ENCODE measurements around the gene TEX261.
"Not testable (repeated sequence)": the region's sequence is repeated elsewhere in the genome, so short reads cannot be mapped to it uniquely, and the experiment has no call there.

Gene TEX261

GRCh38 chr2:70999931-71000330, 5.3 kb upstream of the TEX261 start:
- DNase-seq = not testable (repeated sequence)

DNA sequence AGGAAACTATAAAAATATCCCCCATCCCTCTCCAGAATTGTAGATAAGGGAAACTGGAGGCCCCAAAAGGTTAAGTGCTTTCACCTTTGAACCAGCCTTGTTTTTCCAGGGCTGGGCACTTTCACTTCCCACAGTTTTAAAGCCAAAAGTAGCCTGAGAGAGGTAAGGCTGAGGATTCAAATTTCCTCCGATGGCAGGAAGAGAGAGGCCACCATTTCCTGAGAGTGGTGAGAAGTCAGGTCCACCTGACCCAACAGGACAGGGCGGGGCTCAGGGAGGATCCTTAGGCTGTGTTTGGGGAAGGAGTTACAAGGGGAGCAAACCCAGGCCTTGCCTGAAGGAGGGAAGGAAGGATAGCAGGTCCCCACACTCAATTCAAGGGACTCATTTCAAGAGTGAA, 4.7 kb upstream of the TEX261 start:
- DNase-seq = no peak

DNA sequence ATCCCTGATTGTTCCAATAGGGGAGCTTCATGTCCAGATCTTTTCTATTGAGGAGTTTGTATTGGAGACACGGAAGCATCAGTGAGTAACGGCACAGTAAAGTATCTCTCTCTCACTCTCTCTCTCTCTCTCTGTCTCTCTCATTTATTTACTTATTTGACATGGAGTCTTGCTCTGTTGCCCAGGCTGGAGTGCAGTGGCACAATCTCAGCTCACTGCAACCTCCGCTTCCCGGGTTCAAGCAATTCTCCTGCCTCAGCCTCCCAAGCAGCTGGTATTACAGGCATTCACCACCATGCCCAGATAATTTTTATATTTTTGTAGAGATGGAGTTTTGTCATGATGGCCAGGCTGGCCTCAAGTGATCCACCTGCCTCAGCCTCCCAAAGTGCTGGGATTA, 4.2 kb upstream of the TEX261 start:
- DNase-seq = not testable (repeated sequence)

DNA sequence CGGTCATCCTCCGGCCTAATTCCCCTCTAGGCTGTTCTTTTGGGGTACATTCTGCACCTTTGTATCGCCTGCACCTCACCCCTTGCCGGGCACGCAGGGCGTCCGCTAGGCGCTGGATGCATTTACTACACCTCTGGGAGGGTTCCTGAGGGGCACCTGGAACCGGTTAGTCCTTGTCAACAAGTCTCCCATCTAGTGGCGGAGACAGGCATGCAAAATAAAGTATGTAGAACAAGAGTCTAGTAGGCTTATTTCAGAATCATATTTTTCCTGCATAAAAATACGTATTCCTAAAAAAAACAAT, 705 bp upstream of the TEX261 start:
- peak; percentile 80 for DNase-seq

GRCh38 chr2:70994009-70994698, 519 bp downstream of the TEX261 start:
- DNase-seq = peak; percentile 34

DNA sequence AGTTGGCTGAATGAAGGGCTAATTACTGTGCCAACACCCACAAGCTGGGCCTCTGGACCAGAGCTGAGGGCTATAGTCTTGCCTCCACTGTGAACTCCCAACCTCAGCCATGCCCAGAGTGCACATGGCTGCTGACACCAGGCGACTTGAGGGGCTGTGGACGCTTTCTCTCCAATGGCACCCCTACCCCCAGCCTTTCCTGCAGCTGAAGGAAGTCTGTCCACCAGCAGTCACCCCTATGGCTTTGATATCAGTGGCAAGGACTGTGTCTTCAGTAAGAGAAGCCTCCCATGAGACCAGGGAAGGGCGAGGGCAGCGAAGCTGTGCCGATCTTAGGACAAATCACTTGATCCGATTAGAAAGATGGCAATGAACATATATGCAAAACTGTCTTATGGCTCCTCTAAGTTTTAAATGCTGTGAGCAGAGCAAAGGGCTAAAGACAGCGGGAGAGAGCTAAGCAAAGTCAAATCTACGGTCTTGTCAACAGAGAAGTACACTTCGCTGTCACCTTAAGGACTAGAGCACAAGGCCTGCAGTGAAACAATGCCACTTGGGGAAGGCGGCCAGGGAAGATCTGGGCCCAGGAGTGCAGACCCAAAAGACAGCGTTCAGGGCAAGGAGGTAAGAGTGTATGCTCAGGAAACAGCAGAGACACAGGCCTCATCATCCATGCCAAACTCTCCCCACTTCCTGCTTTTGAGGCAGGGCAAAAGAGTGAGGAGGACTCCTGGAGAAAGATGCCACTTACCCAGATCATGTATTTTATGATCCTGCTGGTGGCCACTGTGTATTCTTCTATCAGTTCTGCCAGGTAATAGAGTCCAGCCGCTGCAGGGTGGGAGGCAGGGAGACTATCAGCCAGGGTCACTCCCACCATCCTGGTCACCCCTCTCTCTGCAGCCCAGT, 1.5 kb downstream of the TEX261 start:
- DNase-seq = peak; percentile 58

- DNase-seq = no peak
These were observed 2.9 kb downstream of the TEX261 start for GRCh38 chr2:70991742-70992141.

GRCh38 chr2:70991142-70991541, 3.5 kb downstream of the TEX261 start:
- DNase-seq = no peak

GRCh38 chr2:70990216-70990615, 4.5 kb downstream of the TEX261 start:
- no peak for DNase-seq

GRCh38 chr2:70988726-70989648, 5.7 kb downstream of the TEX261 start:
- no peak for DNase-seq

GRCh38 chr2:70988151-70988550, 6.5 kb downstream of the TEX261 start:
- no peak for DNase-seq

DNA sequence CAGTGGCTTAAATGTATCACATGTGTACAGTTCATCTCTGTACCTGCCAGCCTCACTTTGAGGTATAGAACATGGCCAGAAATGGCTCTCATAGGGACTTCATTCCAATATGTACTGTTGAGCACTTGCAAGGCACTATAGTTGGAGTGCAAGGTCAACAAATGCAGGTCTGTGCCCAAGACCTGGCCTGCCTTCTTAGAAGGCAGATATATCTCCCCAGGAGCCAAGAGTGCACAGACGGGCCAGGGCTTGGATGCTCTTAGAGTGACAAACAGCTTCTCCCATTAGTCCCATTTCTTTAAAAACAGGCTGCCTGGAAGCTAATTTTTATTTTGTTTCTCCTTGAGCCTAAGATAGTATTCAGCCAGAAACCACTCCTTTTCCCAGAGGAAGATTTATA, 7.3 kb downstream of the TEX261 start:
- no peak for DNase-seq

DNA sequence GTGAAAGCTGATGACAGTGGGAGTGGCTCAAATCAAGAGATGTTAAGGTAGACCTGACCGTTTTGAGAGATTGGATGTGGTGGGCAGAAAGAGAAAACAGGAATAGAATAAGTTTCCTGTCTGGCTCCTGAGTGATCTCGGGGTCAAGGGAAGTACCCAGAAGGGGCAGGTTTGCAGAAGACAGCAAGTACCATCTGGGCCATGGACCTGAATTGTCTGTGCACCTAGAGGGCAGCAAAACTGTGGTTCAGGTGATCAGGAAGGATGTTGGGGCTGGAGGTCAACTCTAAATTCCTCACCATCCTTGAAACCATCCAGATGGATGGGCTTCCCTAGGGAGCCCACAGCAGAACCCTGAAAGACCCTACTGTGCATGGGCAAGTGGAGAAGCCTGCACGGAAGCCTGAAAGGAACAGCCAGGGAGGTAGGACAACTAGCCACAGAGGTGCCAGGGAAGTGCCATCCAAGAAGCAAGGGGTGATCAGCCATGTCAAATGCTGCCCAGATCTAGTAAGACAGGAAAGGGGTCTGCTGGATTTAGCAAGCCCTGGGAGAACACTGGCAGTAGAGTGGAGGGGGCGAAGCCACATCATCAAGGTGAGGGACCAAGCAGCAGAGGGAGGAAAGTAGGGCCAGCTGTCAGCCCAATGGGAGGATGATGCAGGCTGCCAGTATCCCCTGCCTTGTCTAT, 8.0 kb downstream of the TEX261 start:
- no peak for DNase-seq

DNA sequence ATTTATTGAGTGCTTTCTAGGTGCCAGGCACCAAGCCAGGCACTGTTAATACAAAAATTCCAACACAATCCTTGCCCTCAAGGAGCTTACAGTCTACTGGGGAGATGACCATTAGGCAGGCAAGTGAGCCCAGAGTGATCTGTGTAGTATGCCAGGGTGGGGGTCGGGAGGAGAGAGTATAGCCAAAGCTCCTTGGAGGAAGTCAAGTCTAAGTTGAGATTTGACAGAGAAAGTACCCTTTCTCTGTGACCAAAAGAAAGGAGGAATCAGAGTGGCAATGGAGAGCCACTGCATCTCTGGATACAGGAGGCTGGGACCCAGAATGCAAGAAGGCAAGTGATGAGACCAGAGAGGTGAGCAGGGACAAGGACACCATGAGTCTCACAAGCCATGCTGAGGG, 8.7 kb downstream of the TEX261 start:
- DNase-seq = no peak

DNA sequence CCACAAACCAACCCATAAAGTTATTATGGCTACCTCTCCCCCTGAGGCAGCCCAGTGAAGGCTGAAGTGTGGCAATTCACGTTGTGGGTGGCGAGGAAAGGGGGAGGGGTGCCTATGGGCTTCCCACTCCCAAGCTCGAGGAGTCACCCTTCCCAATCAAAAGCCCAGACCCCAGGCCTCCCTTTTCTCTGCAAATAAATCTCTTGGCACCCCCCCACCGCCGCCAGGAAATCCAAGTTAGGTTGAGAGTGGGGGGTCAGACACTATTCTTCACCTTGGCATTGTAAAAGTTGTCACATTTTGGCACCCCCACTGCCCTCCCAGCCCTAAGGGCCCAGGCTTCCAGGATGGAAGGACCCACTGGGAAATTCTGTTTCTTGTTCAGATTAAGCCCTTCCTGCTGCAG, 9.4 kb downstream of the TEX261 start:
- DNase-seq = no peak

GRCh38 chr2:70984576-70985282, 9.9 kb downstream of the TEX261 start:
- DNase-seq = peak; percentile 89

GRCh38 chr2:70984228-70984575, 10.5 kb downstream of the TEX261 start:
- DNase-seq = no peak

GRCh38 chr2:70983506-70984227, 11.0 kb downstream of the TEX261 start:
- no peak for DNase-seq

DNA sequence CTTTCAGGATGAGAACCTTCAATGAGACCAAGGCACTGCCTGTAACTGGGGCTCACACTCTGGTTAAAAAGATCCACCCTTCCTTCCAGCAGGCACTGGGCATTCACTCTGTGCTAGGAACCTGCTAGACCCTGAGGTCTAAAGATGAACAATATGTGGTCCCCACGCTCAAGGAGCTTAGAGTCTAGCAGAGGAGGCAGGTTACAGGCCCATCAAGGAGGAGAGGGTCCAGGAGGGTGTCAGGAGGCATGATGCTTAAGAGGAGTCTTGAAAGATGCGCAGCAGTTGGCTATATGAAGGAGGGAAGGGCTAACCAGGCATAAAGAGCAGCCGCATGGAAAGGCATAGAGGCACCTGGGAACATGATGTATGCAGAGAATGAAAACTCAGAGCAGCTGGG, 11.7 kb downstream of the TEX261 start:
- DNase-seq = no peak

DNA sequence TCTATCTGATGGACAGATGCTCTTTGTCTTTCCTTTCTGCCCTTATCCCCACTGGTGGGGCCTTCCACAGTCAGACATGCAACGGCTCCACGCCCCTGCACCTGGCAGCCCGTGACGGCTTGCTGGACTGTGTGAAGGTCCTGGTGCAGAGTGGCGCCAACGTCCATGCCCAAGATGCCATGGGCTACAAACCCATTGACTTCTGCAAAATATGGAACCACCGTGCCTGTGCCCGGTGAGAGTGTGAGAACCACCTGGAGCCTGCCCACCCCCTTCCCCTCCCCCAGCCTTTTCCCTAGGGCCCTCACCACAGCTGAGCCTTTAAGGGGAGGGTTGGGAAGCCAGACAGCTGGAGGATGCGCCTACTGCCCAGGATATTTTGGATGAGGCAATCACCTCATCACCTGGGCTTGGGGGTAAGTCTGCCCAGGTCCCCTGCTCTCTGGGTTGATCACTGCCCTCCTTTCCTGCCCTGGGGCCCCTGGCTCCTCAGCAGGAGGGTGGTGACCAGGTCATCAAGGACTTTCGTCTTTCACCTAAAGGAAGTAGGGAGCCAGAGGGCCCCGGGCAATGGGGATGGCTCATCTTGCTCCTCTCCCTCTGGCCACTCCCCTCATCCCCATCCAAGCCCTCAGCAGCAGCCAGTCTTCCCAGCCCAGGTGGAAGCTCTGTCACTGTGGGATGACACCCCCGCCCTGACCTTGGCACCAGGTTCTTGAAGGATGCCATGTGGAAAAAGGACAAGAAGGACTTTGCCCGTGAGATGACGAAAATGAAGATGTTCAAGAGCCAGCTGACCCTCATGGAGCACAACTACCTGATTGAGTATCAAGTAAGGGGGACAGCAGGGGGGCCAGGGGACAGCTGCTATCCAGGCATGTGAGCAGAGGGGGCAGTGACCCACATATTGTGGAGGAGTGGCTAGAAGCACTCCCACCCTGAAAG, 12.5 kb downstream of the TEX261 start:
- no peak for DNase-seq
